GM23248 (cell line): ENCODE data around the gene OLR1.

Experiments used
- EZH2 ChIP-seq: fragments of 200-600 bp; sonication (generic); IDR thresholded peaks from 2 replicates; pipeline ENCODE4 v1.6.1; 2018; ENCODE audit warnings: antibody characterized with exemption, mild to moderate bottlenecking; ENCODE audit not compliant: insufficient read depth, poor library complexity, severe bottlenecking
- EZH2phosphoT487 ChIP-seq: fragments of 200-600 bp; sonication (generic); IDR thresholded peaks from 2 replicates; pipeline ENCODE4 v1.6.1; 2018; ENCODE audit warnings: antibody characterized with exemption, moderate library complexity, mild to moderate bottlenecking, low read depth; ENCODE audit not compliant: insufficient read depth

DNA sequence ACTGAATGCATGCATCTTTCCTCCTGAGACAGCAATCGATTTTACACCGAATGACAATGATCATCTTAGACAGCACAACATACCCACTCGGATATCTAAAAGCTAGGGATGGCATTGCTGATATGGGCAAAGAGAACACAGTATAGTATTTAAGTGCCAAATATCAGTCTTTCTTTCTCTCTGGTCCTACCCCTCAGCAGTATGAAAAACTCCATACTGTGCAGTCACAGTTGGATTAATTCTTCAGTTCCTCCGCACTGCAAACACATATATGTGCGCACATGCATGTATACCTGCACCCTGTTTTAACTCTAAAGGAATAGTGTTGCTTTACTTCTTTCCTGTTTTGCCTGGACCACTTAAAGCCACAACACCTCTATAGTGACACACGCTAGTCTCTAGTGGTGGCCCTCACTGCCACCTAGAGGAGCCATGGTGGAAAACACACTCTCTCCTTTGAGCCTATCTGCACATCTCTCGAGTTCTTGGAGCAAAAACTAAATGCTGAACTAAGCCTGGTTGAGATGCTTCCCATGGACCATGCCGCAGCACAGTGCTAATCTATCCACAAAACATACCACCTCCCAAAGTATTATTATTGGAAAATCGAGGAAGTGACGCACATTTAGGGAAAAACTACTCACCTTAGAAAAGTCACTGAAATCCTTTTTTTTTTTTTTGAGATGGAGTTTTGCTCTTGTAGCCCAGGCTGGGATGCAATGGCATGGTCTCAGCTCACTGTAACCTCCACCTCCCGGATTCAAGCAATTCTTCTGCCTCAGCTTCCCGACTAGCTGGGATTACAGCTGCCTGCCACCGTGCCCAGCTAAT lies 18.8 kb upstream of the OLR1 start:
- TF ChIP-seq EZH2 = no peak
- no peak for TF ChIP-seq EZH2phosphoT487
